ENCODE results near the gene TBC1D7.

Gene TBC1D7

DNA sequence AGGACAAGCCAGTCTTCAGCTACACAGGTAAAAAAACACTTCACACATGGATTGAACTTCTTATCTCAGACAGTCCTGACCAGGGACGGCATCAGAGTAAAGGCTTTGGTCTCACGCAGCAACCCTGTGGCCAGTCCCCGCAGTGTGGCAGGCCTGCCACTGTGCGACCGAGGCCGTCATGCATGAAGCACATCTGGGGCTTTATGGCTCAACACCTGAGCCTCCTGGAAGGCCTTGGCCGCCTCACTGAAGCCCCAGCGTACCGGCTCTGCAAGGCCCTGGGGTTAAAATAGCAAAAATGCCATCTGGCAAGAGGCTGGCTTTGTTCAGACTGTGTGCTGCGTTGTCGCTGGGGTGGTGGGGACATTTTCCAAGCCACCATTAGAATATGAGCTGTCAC is 32.8 kb downstream of the TBC1D7 start:
- H3K36me3 ChIP-seq (ENCODE audit: control insufficient read depth, insufficient read depth, low read length): peaks cover 19% of the 10 kb centered on the region
- no peaks in the 10 kb centered on the region for H3K4me1 ChIP-seq (ENCODE audit: control insufficient read depth, insufficient read depth, low read length)
- H3K9ac ChIP-seq (ENCODE audit: low read length): no peak overlapping the region
- H3K4me3 ChIP-seq (ENCODE audit: low read length): no peak overlapping the region
- H3K27me3 ChIP-seq (ENCODE audit: control insufficient read depth, insufficient read depth, low read length): no peaks in the 10 kb centered on the region
- no peak overlapping the region for H3K27ac ChIP-seq (ENCODE audit: low read depth, low read length)

DNA sequence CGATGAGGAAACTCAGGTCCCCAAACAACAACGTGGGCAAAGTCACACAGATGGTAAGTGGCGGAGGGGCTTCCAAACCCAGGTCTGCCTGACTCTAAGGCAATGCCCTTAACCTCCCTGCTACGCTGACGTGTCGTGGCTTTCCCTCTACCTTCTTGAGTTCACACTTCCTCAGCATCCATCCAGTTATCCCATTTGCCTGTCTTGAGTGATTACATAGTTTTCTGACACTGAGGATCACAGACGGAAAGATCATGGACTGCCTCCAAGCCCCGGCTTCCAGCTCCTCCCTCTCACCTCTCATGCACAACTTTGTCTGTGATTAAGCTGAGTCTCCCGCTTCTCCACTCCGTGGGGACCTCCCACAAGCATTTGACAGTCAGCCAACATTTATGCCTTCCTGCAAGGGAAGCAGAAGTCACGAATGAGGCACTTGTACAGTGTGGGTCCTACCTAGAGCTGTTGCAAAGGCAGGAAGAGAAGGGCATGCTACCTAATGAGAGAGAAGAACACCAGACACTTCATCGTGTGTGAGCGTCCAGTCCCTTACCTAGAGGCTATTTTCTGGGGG is 33.8 kb downstream of the TBC1D7 start:
- Histone ChIP-seq H3K36me3 (ENCODE audit: control insufficient read depth, insufficient read depth, low read length) (peaks cover 16% of the 10 kb centered on the region), H3K4me1 (ENCODE audit: control insufficient read depth, insufficient read depth, low read length) (no peaks in the 10 kb centered on the region), H3K4me3 (ENCODE audit: low read length) (no peak overlapping the region), H3K9ac (ENCODE audit: low read length) (no peak overlapping the region), H3K27me3 (ENCODE audit: control insufficient read depth, insufficient read depth, low read length) (no peaks in the 10 kb centered on the region), H3K27ac (ENCODE audit: low read depth, low read length) (no peak overlapping the region)

DNA sequence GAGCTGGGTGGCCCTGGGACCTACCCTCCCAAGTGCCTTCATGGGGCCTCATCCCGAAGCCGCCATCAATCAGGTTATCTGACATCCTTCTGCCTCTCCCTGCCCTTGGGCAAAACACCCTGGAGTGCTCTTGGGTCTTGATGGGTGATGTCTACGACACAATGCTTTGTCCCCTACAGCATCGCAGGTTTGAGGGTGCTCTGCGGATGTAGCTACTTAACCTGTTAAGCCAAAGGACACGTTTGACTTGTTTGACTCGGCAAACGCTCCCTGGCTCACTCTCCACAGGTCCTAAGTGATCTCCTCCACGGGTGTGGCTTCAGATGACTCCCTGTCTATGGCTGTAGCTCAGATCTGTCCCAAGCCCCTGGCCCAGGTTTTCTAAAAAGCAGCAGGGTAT is 35.6 kb downstream of the TBC1D7 start:
- Histone ChIP-seq H3K4me1 (ENCODE audit: control insufficient read depth, insufficient read depth, low read length) (no peaks in the 10 kb centered on the region), H3K36me3 (ENCODE audit: control insufficient read depth, insufficient read depth, low read length) (peaks cover 16% of the 10 kb centered on the region), H3K9ac (ENCODE audit: low read length) (no peak overlapping the region), H3K27ac (ENCODE audit: low read depth, low read length) (no peak overlapping the region), H3K27me3 (ENCODE audit: control insufficient read depth, insufficient read depth, low read length) (no peaks in the 10 kb centered on the region), H3K4me3 (ENCODE audit: low read length) (no peak overlapping the region)

DNA sequence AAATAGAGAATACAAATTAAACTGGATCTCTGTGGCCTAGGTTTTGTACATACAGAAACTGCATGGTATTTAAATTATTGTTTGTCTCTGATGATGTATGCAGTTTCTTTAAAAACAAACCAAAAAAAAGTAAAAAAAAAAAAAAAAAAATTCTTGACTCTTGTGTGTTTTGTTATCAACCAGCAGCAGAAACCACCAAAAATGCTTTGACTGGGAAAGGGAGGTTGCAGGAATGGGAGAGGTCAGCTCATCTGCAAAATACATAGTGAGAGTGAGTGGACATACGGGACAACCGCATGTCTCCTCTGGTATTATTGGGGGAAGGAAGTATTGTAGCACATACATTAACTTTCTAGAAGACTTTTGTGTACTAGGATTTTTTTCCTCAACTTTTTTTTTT is 38.0 kb downstream of the TBC1D7 start:
- Histone ChIP-seq H3K4me1 (ENCODE audit: control insufficient read depth, insufficient read depth, low read length) (no peaks in the 10 kb centered on the region), H3K4me3 (ENCODE audit: low read length) (no peak overlapping the region), H3K36me3 (ENCODE audit: control insufficient read depth, insufficient read depth, low read length) (peaks cover 16% of the 10 kb centered on the region), H3K9ac (ENCODE audit: low read length) (no peak overlapping the region), H3K27me3 (ENCODE audit: control insufficient read depth, insufficient read depth, low read length) (no peaks in the 10 kb centered on the region), H3K27ac (ENCODE audit: low read depth, low read length) (no peak overlapping the region)

DNA sequence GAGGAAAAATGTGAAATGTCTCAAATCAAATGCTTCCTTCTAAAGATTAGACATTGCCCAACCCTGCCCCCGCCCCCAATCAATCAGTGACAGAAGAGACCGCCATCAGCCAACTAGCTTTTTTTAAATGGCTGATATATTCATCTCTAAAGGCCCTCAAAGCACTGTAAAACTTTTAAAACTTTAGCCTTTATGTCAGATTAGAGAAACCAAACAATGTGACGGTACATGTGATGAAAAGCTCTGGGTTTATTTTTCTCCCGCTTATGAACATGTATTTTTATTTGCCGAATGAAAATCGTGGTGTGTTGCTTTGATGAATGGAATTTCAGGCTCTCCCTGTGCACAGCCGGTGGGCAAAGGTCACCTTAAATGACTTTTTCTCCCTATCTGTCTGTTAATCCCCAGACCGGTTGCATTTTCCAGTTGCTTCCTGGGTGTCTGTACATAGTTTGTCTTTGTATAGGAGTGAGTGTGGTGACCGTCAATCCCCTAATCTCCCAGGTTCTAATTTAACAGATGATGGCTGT is 38.5 kb downstream of the TBC1D7 start:
- Histone ChIP-seq H3K27ac (ENCODE audit: low read depth, low read length) (no peak overlapping the region), H3K36me3 (ENCODE audit: control insufficient read depth, insufficient read depth, low read length) (peaks cover 16% of the 10 kb centered on the region), H3K4me3 (ENCODE audit: low read length) (no peak overlapping the region), H3K27me3 (ENCODE audit: control insufficient read depth, insufficient read depth, low read length) (no peaks in the 10 kb centered on the region), H3K9ac (ENCODE audit: low read length) (no peak overlapping the region), H3K4me1 (ENCODE audit: control insufficient read depth, insufficient read depth, low read length) (no peaks in the 10 kb centered on the region)

DNA sequence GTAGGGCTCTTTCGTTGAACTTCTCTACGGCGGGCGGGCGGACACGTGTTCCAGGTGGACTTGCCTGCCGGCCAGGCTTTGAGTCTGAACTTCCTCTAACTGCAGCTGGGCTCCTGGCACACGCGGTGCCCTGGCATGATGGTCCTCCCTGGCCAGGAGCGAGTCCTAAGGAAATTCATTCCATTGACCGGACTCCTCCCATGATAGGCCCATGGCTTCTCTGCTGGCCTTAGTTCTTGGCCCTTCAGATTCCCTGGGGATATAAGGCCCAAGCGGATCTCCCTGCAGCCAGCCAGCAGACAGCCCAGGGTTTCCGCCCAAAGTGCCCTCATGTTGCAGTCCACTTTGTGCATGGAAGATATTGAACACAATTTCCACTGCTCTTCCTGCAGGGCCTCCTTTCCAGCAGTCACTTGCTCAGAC is 39.4 kb downstream of the TBC1D7 start:
- Histone ChIP-seq H3K27me3 (ENCODE audit: control insufficient read depth, insufficient read depth, low read length) (no peaks in the 10 kb centered on the region), H3K27ac (ENCODE audit: low read depth, low read length) (no peak overlapping the region), H3K4me3 (ENCODE audit: low read length) (no peak overlapping the region), H3K36me3 (ENCODE audit: control insufficient read depth, insufficient read depth, low read length) (peaks cover 10% of the 10 kb centered on the region), H3K4me1 (ENCODE audit: control insufficient read depth, insufficient read depth, low read length) (no peaks in the 10 kb centered on the region), H3K9ac (ENCODE audit: low read length) (no peak overlapping the region)

DNA sequence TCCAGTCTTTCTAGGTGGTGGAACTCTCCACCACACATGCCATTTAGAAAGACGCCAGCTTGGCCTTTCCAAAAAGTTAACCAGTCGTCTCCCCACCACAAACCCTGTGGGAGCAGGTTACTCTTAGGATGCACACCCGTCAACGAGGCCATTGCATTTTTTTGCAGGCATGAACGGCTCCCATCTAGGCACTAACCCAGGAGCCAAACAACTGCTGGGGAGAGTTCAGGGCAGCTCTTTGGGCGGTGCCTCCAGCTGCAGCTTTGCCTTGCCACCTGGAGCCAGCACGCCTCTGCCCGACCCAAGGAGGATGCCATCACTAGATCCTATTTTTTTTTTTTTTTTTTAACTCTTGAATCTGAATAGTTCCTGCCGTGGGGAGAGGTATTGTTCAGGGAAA is 39.9 kb downstream of the TBC1D7 start:
- Histone ChIP-seq H3K27ac (ENCODE audit: low read depth, low read length) (no peak overlapping the region), H3K36me3 (ENCODE audit: control insufficient read depth, insufficient read depth, low read length) (peaks cover 7% of the 10 kb centered on the region), H3K4me3 (ENCODE audit: low read length) (no peak overlapping the region), H3K9ac (ENCODE audit: low read length) (no peak overlapping the region), H3K27me3 (ENCODE audit: control insufficient read depth, insufficient read depth, low read length) (no peaks in the 10 kb centered on the region), H3K4me1 (ENCODE audit: control insufficient read depth, insufficient read depth, low read length) (no peaks in the 10 kb centered on the region)

DNA sequence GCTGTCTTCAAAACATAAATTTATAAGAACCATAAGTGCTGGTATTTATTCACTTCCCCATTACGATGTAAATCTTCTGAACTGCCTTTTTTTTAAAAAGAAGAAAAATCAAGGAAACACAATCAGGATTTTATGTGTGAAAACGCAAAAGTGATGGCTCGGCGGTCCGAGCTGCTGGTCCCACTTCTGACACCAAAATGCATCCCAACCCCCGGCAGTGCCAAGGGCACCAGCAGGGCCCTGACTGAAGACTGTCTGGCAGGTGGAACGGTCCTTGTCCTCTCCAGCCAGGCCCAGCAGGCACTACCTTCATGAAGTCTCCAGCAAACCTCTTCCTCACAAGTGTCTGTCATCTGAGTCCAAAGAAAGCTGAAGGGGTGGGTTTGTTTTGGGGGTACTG is 41.2 kb downstream of the TBC1D7 start:
- no peak overlapping the region for H3K4me3 ChIP-seq (ENCODE audit: low read length)
- H3K27me3 ChIP-seq (ENCODE audit: control insufficient read depth, insufficient read depth, low read length): no peaks in the 10 kb centered on the region
- peaks cover 2% of the 10 kb centered on the region for H3K36me3 ChIP-seq (ENCODE audit: control insufficient read depth, insufficient read depth, low read length)
- no peak overlapping the region for H3K27ac ChIP-seq (ENCODE audit: low read depth, low read length)
- no peak overlapping the region for H3K9ac ChIP-seq (ENCODE audit: low read length)
- H3K4me1 ChIP-seq (ENCODE audit: control insufficient read depth, insufficient read depth, low read length): no peaks in the 10 kb centered on the region

DNA sequence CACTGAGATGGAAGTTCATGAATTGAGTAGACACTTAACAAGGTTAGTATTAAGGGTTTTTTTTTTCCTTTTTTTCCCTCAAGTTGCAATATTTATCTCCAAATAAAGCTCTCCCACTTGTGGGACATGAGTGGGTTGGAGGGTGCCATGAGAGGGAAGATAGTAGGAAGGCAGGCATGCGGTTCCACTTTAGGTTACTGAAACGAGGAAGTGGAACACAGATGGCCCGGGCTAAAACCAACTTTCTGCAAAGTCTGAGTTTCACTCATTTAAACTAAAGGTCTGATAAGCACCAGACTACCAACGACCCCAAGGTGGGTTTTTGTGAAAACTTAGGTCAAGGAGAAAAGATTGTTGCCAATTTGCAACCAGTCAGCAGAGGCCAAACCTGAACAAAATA is 42.2 kb downstream of the TBC1D7 start:
- H3K27ac ChIP-seq (ENCODE audit: low read depth, low read length): no peak overlapping the region
- no peaks in the 10 kb centered on the region for H3K4me1 ChIP-seq (ENCODE audit: control insufficient read depth, insufficient read depth, low read length)
- no peak overlapping the region for H3K4me3 ChIP-seq (ENCODE audit: low read length)
- no peak overlapping the region for H3K9ac ChIP-seq (ENCODE audit: low read length)
- H3K36me3 ChIP-seq (ENCODE audit: control insufficient read depth, insufficient read depth, low read length): no peaks in the 10 kb centered on the region
- H3K27me3 ChIP-seq (ENCODE audit: control insufficient read depth, insufficient read depth, low read length): no peaks in the 10 kb centered on the region

DNA sequence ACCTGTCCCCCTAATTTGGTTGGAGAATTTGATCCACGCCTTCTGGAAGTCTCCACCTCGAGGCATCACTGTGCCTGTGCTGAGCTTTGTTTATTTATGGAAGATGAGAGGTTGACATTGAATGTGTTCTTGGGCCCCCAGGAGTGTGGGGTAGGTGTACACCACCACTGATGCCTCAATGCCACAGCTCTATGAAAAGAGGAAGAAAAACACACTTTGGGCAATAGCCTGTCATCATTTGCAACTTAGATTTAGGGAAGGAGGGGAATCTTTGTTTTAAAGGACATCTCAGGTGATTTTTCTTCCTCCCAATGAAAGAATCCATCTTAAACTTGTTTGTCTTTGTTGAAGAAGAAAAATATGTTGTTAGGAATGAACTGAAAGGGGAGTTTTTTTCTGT is 42.6 kb downstream of the TBC1D7 start:
- Histone ChIP-seq H3K27me3 (ENCODE audit: control insufficient read depth, insufficient read depth, low read length) (no peaks in the 10 kb centered on the region), H3K9ac (ENCODE audit: low read length) (no peak overlapping the region), H3K4me1 (ENCODE audit: control insufficient read depth, insufficient read depth, low read length) (no peaks in the 10 kb centered on the region), H3K4me3 (ENCODE audit: low read length) (no peak overlapping the region), H3K36me3 (ENCODE audit: control insufficient read depth, insufficient read depth, low read length) (no peaks in the 10 kb centered on the region), H3K27ac (ENCODE audit: low read depth, low read length) (no peak overlapping the region)

DNA sequence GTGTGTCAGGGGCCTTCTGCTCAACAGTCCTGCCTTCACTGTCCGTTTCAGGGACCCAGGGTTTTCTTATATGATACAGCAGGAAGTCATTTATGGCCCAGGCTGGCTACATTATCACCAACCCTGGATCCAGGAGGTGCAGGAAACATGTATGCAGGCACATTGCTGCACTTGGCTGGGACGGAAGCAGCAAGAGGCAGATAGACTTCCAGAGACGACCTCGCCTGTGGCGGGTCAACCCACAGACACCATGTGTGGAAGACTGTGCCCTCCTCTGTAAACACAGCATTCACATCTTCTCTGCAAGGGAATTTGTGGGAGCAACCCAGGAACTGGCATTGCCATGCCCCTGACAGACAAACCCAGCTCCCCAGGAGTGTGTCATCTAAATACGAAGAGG is 43.7 kb downstream of the TBC1D7 start:
- Histone ChIP-seq H3K27me3 (ENCODE audit: control insufficient read depth, insufficient read depth, low read length) (no peaks in the 10 kb centered on the region), H3K4me1 (ENCODE audit: control insufficient read depth, insufficient read depth, low read length) (no peaks in the 10 kb centered on the region), H3K9ac (ENCODE audit: low read length) (no peak overlapping the region), H3K27ac (ENCODE audit: low read depth, low read length) (no peak overlapping the region), H3K4me3 (ENCODE audit: low read length) (no peak overlapping the region), H3K36me3 (ENCODE audit: control insufficient read depth, insufficient read depth, low read length) (no peaks in the 10 kb centered on the region)

DNA sequence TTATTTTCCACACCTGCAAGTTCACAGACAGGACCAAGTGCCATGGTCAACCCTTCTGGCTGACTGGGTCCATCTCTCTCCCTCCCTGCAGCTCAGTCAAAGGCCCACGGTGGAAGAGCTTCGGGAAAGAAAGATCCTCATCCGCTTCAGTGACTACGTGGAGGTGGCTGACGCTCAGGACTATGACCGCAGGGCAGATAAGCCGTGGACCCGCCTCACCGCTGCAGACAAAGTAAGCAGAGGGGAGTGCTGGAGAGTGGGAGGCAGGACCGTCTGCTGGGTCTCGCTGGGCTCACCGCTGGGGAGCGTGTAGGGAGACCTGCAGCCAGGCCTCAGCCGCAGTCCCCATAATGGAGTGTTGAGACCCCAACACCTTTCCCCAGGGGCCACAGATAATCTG is 45.0 kb downstream of the TBC1D7 start:
- no peaks in the 10 kb centered on the region for H3K4me1 ChIP-seq (ENCODE audit: control insufficient read depth, insufficient read depth, low read length)
- H3K9ac ChIP-seq (ENCODE audit: low read length): no peak overlapping the region
- no peaks in the 10 kb centered on the region for H3K36me3 ChIP-seq (ENCODE audit: control insufficient read depth, insufficient read depth, low read length)
- H3K4me3 ChIP-seq (ENCODE audit: low read length): no peak overlapping the region
- no peak overlapping the region for H3K27ac ChIP-seq (ENCODE audit: low read depth, low read length)
- H3K27me3 ChIP-seq (ENCODE audit: control insufficient read depth, insufficient read depth, low read length): no peaks in the 10 kb centered on the region

DNA sequence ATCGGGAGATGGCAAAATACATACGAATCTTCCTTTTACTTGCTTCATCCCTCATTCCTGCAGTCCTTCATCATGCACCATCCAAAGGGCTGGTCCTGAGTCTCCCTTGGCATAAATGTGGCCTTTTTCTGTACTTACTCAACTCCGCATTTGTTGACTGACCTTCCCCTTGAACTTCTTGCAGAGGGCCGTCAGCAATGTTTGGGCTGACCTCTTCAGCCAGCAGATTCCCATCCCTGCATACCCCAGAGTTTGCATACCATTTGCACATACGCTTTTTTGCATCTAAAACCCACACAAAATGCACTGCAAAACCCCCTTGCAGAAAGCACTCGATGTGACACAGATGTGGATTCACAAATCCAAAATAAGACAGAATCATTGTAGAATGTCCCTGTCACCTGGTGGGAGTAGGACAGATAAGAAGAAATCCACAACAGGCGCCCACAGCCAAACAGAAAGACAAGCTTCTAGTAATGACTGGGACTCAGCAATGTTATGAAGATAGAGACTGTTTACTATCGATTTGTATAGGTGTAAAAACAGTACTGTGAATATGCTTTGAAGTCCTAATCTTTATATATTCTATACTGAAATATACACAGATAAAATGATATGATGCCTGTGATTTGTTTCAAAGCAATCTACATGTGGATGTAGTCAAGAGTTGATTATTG is 45.8 kb downstream of the TBC1D7 start:
- Histone ChIP-seq H3K27me3 (ENCODE audit: control insufficient read depth, insufficient read depth, low read length) (no peaks in the 10 kb centered on the region), H3K4me1 (ENCODE audit: control insufficient read depth, insufficient read depth, low read length) (no peaks in the 10 kb centered on the region), H3K27ac (ENCODE audit: low read depth, low read length) (no peak overlapping the region), H3K9ac (ENCODE audit: low read length) (no peak overlapping the region), H3K4me3 (ENCODE audit: low read length) (no peak overlapping the region), H3K36me3 (ENCODE audit: control insufficient read depth, insufficient read depth, low read length) (no peaks in the 10 kb centered on the region)
